HepG2 (cell line): ENCODE results near the gene BCL2. TPM values are rescaled to one million over a fixed set of nuclear protein-coding genes. Genes with fewer than 3 reads are reported as not detected.

Experiments
- ATAC-seq: fragments of 200-7000 bp; cut with Tn5 transposase; 3 replicates; pipeline ENCODE4 v1.9.1; 2020; ENCODE audit warnings: mild to moderate bottlenecking, moderate library complexity
- BruUV-seq: library from RNA; stranded (reverse); fragments of 400-500 nt; replicated peaks from 2 replicates; lab custom pipeline; 2021; lab: Mats Ljungman, UMichigan
- CTCF ChIA-PET: fragments of 300-600 bp; formaldehyde crosslinking; extraction: SDS; loops from one replicate; lab custom pipeline; 2021; ENCODE audit warnings: low total read pairs, inconsistent platforms, low intra/inter-chr PET ratio; lab: Yijun Ruan, JAX
- POLR2A ChIA-PET: fragments of 350-600 bp; sonication (Branson Sonifier 250); formaldehyde crosslinking; loops from one replicate; lab custom pipeline; 2020; ENCODE audit warnings: antibody characterized with exemption, inconsistent platforms; lab: Yijun Ruan, JAX
- DNase-seq: peaks from one replicate; pipeline ENCODE4 v3.0.0-alpha.2; 2015; ENCODE audit warnings: low spot score
- FAIRE-seq: peaks from 3 replicates; lab custom pipeline; 2011; peaks lifted over from hg19 to GRCh38; lab: Jason Lieb, UNC
- H2AFZ ChIP-seq: one replicate; pipeline ENCODE4 v1.6.1; 2011; ENCODE audit warnings: low read length, inconsistent platforms
- H3K27ac ChIP-seq: fragments of 300-600 bp; 3 replicates; pipeline ENCODE4 v1.8.0; 2011; ENCODE audit warnings: mixed run types, mild to moderate bottlenecking, mixed read lengths, low read length, inconsistent platforms; ENCODE audit not compliant: insufficient read depth; ENCODE audit errors: extremely low read length
- H3K27me3 ChIP-seq, 2 experiments: fragments of 200-600 bp in 1 of 2; 2 replicates in 1 of 2; 3 replicates in 1 of 2; pipeline versions ENCODE4 v1.6.0 to v1.8.0; 2011; ENCODE audit warnings: low read length in 2 of 2, mild to moderate bottlenecking in 2 of 2, moderate library complexity in 2 of 2, inconsistent platforms in 1 of 2; ENCODE audit not compliant: insufficient read depth in 2 of 2, control insufficient read depth in 1 of 2
- H3K36me3 ChIP-seq, 2 experiments: fragments of 200-600 bp in 1 of 2; replicated peaks in 1 of 2; 2 replicates in 1 of 2; 3 replicates in 1 of 2; pipeline versions ENCODE4 v1.5.1 to v1.8.0; 2011; ENCODE audit warnings: low read length in 2 of 2, inconsistent platforms in 1 of 2; ENCODE audit not compliant: insufficient read depth in 2 of 2, control insufficient read depth in 1 of 2
- H3K4me1 ChIP-seq: 2 replicates; pipeline ENCODE4 v1.5.1; 2012; ENCODE audit warnings: low read length, inconsistent platforms; ENCODE audit not compliant: insufficient read depth
- H3K4me2 ChIP-seq: 2 replicates; pipeline ENCODE4 v1.6.0; 2011; ENCODE audit warnings: low read depth, low read length, inconsistent platforms
- H3K4me3 ChIP-seq, 3 experiments: fragments of 200-600 bp in 1 of 3; sonication (generic), shearing (Covaris generic) in 1 of 3; replicated peaks in 1 of 3; 2 replicates each; pipeline ENCODE4 v1.5.1; 2011 to 2016; ENCODE audit warnings: low read length in 3 of 3, inconsistent platforms in 2 of 3, low read depth in 2 of 3, mild to moderate bottlenecking in 2 of 3, control low read depth in 1 of 3, mixed read lengths in 1 of 3; ENCODE audit not compliant: insufficient read depth in 1 of 3
- H3K79me2 ChIP-seq: one replicate; pipeline ENCODE4 v1.6.1; 2011; ENCODE audit warnings: low read length, inconsistent platforms; ENCODE audit not compliant: insufficient read depth
- H3K9ac ChIP-seq: 2 replicates; pipeline ENCODE4 v1.6.0; 2011; ENCODE audit warnings: mild to moderate bottlenecking, low read depth, low read length, inconsistent platforms; ENCODE audit not compliant: insufficient read depth
- H3K9me3 ChIP-seq: 2 replicates; pipeline ENCODE4 v1.5.1; 2012; ENCODE audit warnings: mild to moderate bottlenecking, low read length
- H4K20me1 ChIP-seq: 2 replicates; pipeline ENCODE4 v1.6.0; 2011; ENCODE audit warnings: inconsistent platforms, mild to moderate bottlenecking, low read length, moderate library complexity; ENCODE audit not compliant: insufficient read depth
- BHLHE40 ChIP-seq: IDR thresholded peaks from 2 replicates; pipeline ENCODE4 v1.6.1; 2011; ENCODE audit warnings: low read length, improper control_type of control experiment
- GZF1 ChIP-seq: sonication (generic); formaldehyde crosslinking; IDR thresholded peaks from 2 replicates; pipeline ENCODE4 v1.5.1; 2020; ENCODE audit warnings: mild to moderate bottlenecking, missing genetic modification reagents
- MAF1 ChIP-seq: sonication (generic); formaldehyde crosslinking; IDR thresholded peaks from 2 replicates; pipeline ENCODE4 v1.5.0; 2020; ENCODE audit warnings: missing genetic modification reagents, borderline replicate concordance
- MAZ ChIP-seq, 2 experiments: sonication (generic) in 1 of 2; formaldehyde crosslinking in 1 of 2; IDR thresholded peaks; 2 replicates each; pipeline versions ENCODE4 v1.5.0 to v1.6.1; 2012 to 2020; ENCODE audit warnings: low read depth in 2 of 2, mild to moderate bottlenecking in 2 of 2, borderline replicate concordance in 1 of 2, improper control_type of control experiment in 1 of 2, low read length in 1 of 2, missing genetic modification reagents in 1 of 2, moderate library complexity in 1 of 2
- MED1 ChIP-seq: sonication (generic); formaldehyde crosslinking; IDR thresholded peaks from 2 replicates; pipeline ENCODE4 v1.4.0; 2020; ENCODE audit warnings: missing genetic modification reagents
- NFKB2 ChIP-seq: sonication (generic); formaldehyde crosslinking; IDR thresholded peaks from 2 replicates; pipeline ENCODE4 v1.4.0; 2020; ENCODE audit warnings: missing genetic modification reagents, borderline replicate concordance
- NR2F2 ChIP-seq: IDR thresholded peaks from 2 replicates; pipeline ENCODE4 v1.6.1; 2012; ENCODE audit warnings: low read depth, inconsistent platforms, borderline replicate concordance
- RBFOX2 ChIP-seq: fragments of 200-400 bp; formaldehyde crosslinking; IDR thresholded peaks from 2 replicates; pipeline ENCODE4 v1.6.1; 2017; ENCODE audit warnings: low read depth, mild to moderate bottlenecking, low read length
- RXRA ChIP-seq: sonication (generic); formaldehyde crosslinking; IDR thresholded peaks from 2 replicates; pipeline ENCODE4 v1.5.1; 2020; ENCODE audit warnings: missing genetic modification reagents
- RXRB ChIP-seq: IDR thresholded peaks from 2 replicates; pipeline ENCODE4 v1.6.1; 2016; ENCODE audit warnings: borderline replicate concordance, missing genetic modification reagents, missing compliant biosample characterization
- SKI ChIP-seq: fragments of 450-650 bp; IDR thresholded peaks from one replicate; pipeline ENCODE4 v1.6.1; 2018; ENCODE audit warnings: mild to moderate bottlenecking; ENCODE audit not compliant: partially characterized antibody
- SOX13 ChIP-seq, 3 experiments: fragments of 450-650 bp in 1 of 3; sonication (generic) in 1 of 3; formaldehyde crosslinking in 1 of 3; IDR thresholded peaks in 2 of 3; conservative IDR thresholded peaks in 1 of 3; 2 replicates each; pipeline versions ENCODE4 v1.5.0 to v1.6.1; 2016 to 2020; ENCODE audit warnings: antibody characterized with exemption in 1 of 3, mild to moderate bottlenecking in 1 of 3, missing compliant biosample characterization in 1 of 3, missing genetic modification reagents in 1 of 3, moderate library complexity in 1 of 3
- SRF ChIP-seq: IDR thresholded peaks from 2 replicates; pipeline ENCODE4 v1.6.1; 2011; ENCODE audit warnings: mild to moderate bottlenecking, low read depth, low read length, moderate library complexity
- TCF7 ChIP-seq: sonication (generic); IDR thresholded peaks from 2 replicates; pipeline ENCODE4 v1.6.1; 2016; ENCODE audit warnings: antibody characterized with exemption, low read depth
- ZNF776 ChIP-seq: sonication (generic); formaldehyde crosslinking; IDR thresholded peaks from 2 replicates; pipeline ENCODE4 v1.4.0; 2020; ENCODE audit warnings: mild to moderate bottlenecking, missing genetic modification reagents
- WGBS: methylation state at CpG from one replicate; pipeline ENCODE4 v1.1.6; 2017; ENCODE audit warnings: low lambda C conversion rate; 5-methylcytosine and 5-hydroxymethylcytosine counted together
- in situ Hi-C: cut with HindIII; loops from 2 replicates; pipeline ENCODE4 v1.10.0; 2017; ENCODE audit warnings: low pct_unique_long_range_greater_than_20kb; ENCODE audit not compliant: extremely low pct_ligation_motif_present
- intact Hi-C: fragments of 100-400 bp; cut with micrococcal nuclease; formaldehyde crosslinking; loops from one replicate; pipeline ENCODE4 v1.10.0; 2022; ENCODE audit not compliant: unreplicated experiment
- polyA plus RNA-seq, 8 experiments: library from polyadenylated mRNA; depleted of rRNA in 3 of 8; stranded (reverse) in 7 of 8; unstranded in 1 of 8; fragments of >200 nt; fragmentation: Illumina TruSeq in 4 of 8; extraction: Trizol in 4 of 8; gene quantifications; 2 replicates each; pipeline versions ENCODE4 v1.2.1 to v1.2.3, GENCODE V29; 2011 to 2016; ENCODE audit warnings: low read depth in 4 of 8, missing spikeins in 1 of 8, mixed read lengths in 1 of 8; ENCODE audit not compliant: insufficient read depth in 1 of 8
- total RNA-seq, 5 experiments: library from RNA; depleted of rRNA; stranded (reverse); fragments of >200 nt; fragmentation: Illumina TruSeq; extraction: Trizol; gene quantifications; 2 replicates each; pipeline ENCODE4 v1.2.3, GENCODE V29; 2016; ENCODE audit warnings: low read depth in 1 of 5
- TF ChIP-seq, protein P1 (sequence below): sonication (generic); formaldehyde crosslinking; IDR thresholded peaks from 2 replicates; pipeline ENCODE4 v1.4.0; 2020; ENCODE audit warnings: missing genetic modification reagents
- TF ChIP-seq, protein P2 (sequence below): sonication (generic); formaldehyde crosslinking; IDR thresholded peaks from 2 replicates; pipeline ENCODE4 v1.8.1; 2023; ENCODE audit warnings: mild to moderate bottlenecking, inconsistent platforms, moderate library complexity, missing genetic modification reagents, borderline replicate concordance
- TF ChIP-seq, protein P3 (sequence below): sonication (generic); formaldehyde crosslinking; IDR thresholded peaks from 2 replicates; pipeline ENCODE4 v1.9.0; 2022; ENCODE audit warnings: missing genetic modification reagents, mild to moderate bottlenecking, borderline replicate concordance
- TF ChIP-seq, protein P4 (sequence below): IDR thresholded peaks from 2 replicates; pipeline ENCODE4 v1.6.1; 2012; ENCODE audit warnings: inconsistent platforms

The BCL2 gene
- total and polyA plus RNA-seq, 2 of the 13 experiments (the other 11 are each of a cell fraction or from before 2014, with no cell fraction given) = 0.07 to 0.53 TPM

DNA sequence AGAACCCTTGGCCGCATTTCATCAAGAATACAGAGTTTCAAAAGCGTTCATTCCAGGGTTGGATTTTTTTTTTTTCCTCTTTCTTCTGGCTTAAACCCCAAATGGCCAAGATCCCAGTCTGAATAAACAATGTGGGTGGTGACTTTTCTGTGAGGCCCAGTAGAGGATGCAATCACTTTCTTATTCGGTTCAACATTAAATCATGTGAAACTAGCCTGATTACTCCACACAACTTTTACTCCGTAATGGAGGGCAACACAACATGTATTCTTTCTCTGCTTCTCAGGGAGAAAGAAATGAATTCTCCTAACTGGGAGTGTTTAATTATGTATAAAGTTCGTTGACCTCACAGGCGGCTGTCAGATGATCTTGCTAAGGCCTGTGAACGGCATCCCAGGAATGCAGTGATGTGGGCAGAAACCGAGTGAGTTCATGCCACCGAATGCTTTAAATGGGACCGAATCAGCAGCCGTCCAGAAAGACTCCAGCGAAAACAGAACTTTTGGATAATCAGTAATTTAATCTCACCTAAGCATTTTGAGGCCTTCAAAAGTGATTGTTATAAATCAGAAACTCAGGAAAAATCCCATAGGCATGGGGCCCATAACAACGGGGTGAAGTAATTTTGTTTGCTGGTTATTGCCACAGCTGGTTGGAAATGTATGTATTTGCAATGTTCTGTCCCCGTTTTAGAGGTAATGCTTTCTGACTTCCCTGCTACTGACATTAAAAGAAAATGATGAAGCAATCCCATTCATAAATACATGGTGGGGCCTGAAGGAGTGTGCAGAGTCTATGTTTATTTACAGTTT is 81.5 kb downstream of the BCL2 start:
- intact Hi-C loops = no loop called here
- peaks cover 17% of the 10 kb centered on the region for H3K4me1 ChIP-seq
- no peak overlapping the region for H2AFZ ChIP-seq
- H3K27ac ChIP-seq = no peak overlapping the region
- no peaks in the 10 kb centered on the region for H4K20me1 ChIP-seq
- ChIA-PET CTCF (no interaction called here), POLR2A (no interaction called here)
- no peaks in the 10 kb centered on the region for H3K79me2 ChIP-seq
- no TSS peak for BruUV-seq
- FAIRE-seq = no peak
- H3K9ac ChIP-seq = no peak overlapping the region
- 3% methylated on average over 14 of the region's 14 CpGs for WGBS
- H3K4me3 ChIP-seq = no peak overlapping the region; a peak in 1 of 6 replicates
- in situ Hi-C loops = no loop called here
- no peaks in the 10 kb centered on the region for H3K36me3 ChIP-seq
- H3K4me2 ChIP-seq = peak overlapping the region; percentile 41
- no peaks in the 10 kb centered on the region for H3K9me3 ChIP-seq
- H3K27me3 ChIP-seq = peaks cover 0 to 7% of the 10 kb centered on the region in 2 experiments; a peak in 2 of 5 replicates
- ATAC-seq = peak; percentile 93
- peak; percentile 67 for DNase-seq
- TF ChIP-seq RBFOX2 (no peak), SKI (no peak), MAZ (IDR thresholded peaks at IDR 0.05; ENCODE audit: borderline replicate concordance, low read depth, low read length) (no peak), MAZ (CRISPR knock-in tag; IDR thresholded peaks at IDR 0.05; ENCODE audit: low read depth) (no peak), SRF (no peak), MAF1 (CRISPR knock-in tag) (no peak), GZF1 (CRISPR knock-in tag) (no peak), MED1 (CRISPR knock-in tag) (no peak), ZNF776 (no peak), NR2F2 (peak; percentile 33; the same call in 1 of the 2 replicates), RXRB (CRISPR knock-in tag) (peak; percentile 79), TCF7 (peak; percentile 67), SOX13 (IDR thresholded peaks at IDR 0.05) (no peak), SOX13 (CRISPR knock-in tag; conservative IDR thresholded peaks at IDR 0.05 in 1 of 2, IDR thresholded peaks at IDR 0.05 in 1 of 2) (no peak; a peak in 1 of 4 replicates), RXRA (CRISPR knock-in tag) (peak; percentile 70; the same call in 1 of the 2 replicates), NFKB2 (CRISPR knock-in tag) (no peak), BHLHE40 (no peak)
- TF ChIP-seq, protein P1, sequence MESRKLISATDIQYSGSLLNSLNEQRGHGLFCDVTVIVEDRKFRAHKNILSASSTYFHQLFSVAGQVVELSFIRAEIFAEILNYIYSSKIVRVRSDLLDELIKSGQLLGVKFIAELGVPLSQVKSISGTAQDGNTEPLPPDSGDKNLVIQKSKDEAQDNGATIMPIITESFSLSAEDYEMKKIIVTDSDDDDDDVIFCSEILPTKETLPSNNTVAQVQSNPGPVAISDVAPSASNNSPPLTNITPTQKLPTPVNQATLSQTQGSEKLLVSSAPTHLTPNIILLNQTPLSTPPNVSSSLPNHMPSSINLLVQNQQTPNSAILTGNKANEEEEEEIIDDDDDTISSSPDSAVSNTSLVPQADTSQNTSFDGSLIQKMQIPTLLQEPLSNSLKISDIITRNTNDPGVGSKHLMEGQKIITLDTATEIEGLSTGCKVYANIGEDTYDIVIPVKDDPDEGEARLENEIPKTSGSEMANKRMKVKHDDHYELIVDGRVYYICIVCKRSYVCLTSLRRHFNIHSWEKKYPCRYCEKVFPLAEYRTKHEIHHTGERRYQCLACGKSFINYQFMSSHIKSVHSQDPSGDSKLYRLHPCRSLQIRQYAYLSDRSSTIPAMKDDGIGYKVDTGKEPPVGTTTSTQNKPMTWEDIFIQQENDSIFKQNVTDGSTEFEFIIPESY (CRISPR knock-in tag) = no peak
- TF ChIP-seq, protein P2, sequence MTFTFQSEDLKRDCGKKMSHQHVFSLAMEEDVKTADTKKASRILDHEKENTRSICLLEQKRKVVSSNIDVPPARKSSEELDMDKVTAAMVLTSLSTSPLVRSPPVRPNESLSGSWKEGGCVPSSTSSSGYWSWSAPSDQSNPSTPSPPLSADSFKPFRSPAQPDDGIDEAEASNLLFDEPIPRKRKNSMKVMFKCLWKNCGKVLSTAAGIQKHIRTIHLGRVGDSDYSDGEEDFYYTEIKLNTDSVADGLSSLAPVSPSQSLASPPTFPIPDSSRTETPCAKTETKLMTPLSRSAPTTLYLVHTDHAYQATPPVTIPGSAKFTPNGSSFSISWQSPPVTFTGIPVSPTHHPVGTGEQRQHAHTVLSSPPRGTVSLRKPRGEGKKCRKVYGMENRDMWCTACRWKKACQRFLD (CRISPR knock-in tag) = no peak
- TF ChIP-seq, protein P3, sequence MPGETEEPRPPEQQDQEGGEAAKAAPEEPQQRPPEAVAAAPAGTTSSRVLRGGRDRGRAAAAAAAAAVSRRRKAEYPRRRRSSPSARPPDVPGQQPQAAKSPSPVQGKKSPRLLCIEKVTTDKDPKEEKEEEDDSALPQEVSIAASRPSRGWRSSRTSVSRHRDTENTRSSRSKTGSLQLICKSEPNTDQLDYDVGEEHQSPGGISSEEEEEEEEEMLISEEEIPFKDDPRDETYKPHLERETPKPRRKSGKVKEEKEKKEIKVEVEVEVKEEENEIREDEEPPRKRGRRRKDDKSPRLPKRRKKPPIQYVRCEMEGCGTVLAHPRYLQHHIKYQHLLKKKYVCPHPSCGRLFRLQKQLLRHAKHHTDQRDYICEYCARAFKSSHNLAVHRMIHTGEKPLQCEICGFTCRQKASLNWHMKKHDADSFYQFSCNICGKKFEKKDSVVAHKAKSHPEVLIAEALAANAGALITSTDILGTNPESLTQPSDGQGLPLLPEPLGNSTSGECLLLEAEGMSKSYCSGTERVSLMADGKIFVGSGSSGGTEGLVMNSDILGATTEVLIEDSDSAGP (CRISPR knock-in tag) = no peak
- TF ChIP-seq, protein P4, sequence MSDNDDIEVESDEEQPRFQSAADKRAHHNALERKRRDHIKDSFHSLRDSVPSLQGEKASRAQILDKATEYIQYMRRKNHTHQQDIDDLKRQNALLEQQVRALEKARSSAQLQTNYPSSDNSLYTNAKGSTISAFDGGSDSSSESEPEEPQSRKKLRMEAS = no peak
